ENCODE data around the gene NME9. TPM values are rescaled to one million over a fixed set of nuclear protein-coding genes. Genes with fewer than 3 reads are reported as not detected.

The NME9 gene
- total and polyA plus RNA-seq, 4 donors, result 0.08 to 0.39 TPM; not detected in 2

DNA sequence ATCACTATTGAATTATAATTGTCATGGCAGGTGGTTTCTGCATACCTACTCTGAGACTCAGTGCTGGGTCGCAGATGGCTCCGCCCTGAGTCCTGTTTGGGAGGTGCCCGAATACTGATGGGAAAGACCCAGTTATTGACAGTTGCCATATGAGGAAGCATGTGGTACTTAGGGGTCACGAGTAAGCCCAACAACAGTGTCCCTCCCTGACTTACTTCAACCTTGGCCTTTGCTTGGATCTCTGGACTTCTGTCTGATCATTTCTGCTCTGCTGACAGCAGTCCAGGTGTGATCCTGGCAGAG lies 35.6 kb upstream of the NME9 start:
- Histone ChIP-seq H3K4me1 (ENCODE audit: control insufficient read depth in 4 of 4, insufficient read depth in 4 of 4, low read length in 3 of 4) (no peaks in the 10 kb centered on the region), H3K27me3 (ENCODE audit: control insufficient read depth in 4 of 4, insufficient read depth in 4 of 4, low read length in 3 of 4) (no peaks in the 10 kb centered on the region), H3K9ac (ENCODE audit: low read depth in 1 of 2, low read length in 2 of 2) (no peak overlapping the region), H3K9me3 (ENCODE audit: control insufficient read depth in 4 of 4, low read length in 3 of 4) (no peaks in the 10 kb centered on the region), H3K27ac (ENCODE audit: low read depth in 1 of 2, low read length in 2 of 2) (no peak overlapping the region), H3K4me3 (ENCODE audit: low read depth in 1 of 3, low read length in 3 of 3) (no peak overlapping the region), H3K36me3 (ENCODE audit: control insufficient read depth in 4 of 4, insufficient read depth in 3 of 4, low read depth in 1 of 4, low read length in 3 of 4) (no peaks in the 10 kb centered on the region)
- WGBS, result 92% methylated on average over 4 of the region's 4 CpGs
- TF ChIP-seq, protein P1, sequence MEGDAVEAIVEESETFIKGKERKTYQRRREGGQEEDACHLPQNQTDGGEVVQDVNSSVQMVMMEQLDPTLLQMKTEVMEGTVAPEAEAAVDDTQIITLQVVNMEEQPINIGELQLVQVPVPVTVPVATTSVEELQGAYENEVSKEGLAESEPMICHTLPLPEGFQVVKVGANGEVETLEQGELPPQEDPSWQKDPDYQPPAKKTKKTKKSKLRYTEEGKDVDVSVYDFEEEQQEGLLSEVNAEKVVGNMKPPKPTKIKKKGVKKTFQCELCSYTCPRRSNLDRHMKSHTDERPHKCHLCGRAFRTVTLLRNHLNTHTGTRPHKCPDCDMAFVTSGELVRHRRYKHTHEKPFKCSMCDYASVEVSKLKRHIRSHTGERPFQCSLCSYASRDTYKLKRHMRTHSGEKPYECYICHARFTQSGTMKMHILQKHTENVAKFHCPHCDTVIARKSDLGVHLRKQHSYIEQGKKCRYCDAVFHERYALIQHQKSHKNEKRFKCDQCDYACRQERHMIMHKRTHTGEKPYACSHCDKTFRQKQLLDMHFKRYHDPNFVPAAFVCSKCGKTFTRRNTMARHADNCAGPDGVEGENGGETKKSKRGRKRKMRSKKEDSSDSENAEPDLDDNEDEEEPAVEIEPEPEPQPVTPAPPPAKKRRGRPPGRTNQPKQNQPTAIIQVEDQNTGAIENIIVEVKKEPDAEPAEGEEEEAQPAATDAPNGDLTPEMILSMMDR (IDR thresholded peaks at IDR 0.05; ENCODE audit: low read depth, low read length, missing input control), result no peak
- TF ChIP-seq SP1 (IDR thresholded peaks at IDR 0.05) (no peak), GABPA (IDR thresholded peaks at IDR 0.05 in 1 of 2, conservative IDR thresholded peaks at IDR 0.05 in 1 of 2) (no peak), EGR1 (IDR thresholded peaks at IDR 0.05; ENCODE audit: low read depth in 2 of 2) (no peak), JUND (IDR thresholded peaks at IDR 0.05) (no peak), FOXA2 (IDR thresholded peaks at IDR 0.05) (no peak), FOXA1 (IDR thresholded peaks at IDR 0.05) (no peak), NR2F2 (IDR thresholded peaks at IDR 0.05) (no peak), HNF4A (conservative IDR thresholded peaks at IDR 0.05) (no peak), TAF1 (conservative IDR thresholded peaks at IDR 0.05) (no peak), YY1 (IDR thresholded peaks at IDR 0.05) (no peak), HNF4G (IDR thresholded peaks at IDR 0.05) (no peak), RXRA (IDR thresholded peaks at IDR 0.05) (no peak), RAD21 (IDR thresholded peaks at IDR 0.05) (no peak)
- TF ChIP-seq, protein P2, sequence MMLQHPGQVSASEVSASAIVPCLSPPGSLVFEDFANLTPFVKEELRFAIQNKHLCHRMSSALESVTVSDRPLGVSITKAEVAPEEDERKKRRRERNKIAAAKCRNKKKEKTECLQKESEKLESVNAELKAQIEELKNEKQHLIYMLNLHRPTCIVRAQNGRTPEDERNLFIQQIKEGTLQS (IDR thresholded peaks at IDR 0.05), result no peak
- TF ChIP-seq, protein P3, sequence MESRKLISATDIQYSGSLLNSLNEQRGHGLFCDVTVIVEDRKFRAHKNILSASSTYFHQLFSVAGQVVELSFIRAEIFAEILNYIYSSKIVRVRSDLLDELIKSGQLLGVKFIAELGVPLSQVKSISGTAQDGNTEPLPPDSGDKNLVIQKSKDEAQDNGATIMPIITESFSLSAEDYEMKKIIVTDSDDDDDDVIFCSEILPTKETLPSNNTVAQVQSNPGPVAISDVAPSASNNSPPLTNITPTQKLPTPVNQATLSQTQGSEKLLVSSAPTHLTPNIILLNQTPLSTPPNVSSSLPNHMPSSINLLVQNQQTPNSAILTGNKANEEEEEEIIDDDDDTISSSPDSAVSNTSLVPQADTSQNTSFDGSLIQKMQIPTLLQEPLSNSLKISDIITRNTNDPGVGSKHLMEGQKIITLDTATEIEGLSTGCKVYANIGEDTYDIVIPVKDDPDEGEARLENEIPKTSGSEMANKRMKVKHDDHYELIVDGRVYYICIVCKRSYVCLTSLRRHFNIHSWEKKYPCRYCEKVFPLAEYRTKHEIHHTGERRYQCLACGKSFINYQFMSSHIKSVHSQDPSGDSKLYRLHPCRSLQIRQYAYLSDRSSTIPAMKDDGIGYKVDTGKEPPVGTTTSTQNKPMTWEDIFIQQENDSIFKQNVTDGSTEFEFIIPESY (IDR thresholded peaks at IDR 0.05), result no peak
- TF ChIP-seq, protein P4, sequence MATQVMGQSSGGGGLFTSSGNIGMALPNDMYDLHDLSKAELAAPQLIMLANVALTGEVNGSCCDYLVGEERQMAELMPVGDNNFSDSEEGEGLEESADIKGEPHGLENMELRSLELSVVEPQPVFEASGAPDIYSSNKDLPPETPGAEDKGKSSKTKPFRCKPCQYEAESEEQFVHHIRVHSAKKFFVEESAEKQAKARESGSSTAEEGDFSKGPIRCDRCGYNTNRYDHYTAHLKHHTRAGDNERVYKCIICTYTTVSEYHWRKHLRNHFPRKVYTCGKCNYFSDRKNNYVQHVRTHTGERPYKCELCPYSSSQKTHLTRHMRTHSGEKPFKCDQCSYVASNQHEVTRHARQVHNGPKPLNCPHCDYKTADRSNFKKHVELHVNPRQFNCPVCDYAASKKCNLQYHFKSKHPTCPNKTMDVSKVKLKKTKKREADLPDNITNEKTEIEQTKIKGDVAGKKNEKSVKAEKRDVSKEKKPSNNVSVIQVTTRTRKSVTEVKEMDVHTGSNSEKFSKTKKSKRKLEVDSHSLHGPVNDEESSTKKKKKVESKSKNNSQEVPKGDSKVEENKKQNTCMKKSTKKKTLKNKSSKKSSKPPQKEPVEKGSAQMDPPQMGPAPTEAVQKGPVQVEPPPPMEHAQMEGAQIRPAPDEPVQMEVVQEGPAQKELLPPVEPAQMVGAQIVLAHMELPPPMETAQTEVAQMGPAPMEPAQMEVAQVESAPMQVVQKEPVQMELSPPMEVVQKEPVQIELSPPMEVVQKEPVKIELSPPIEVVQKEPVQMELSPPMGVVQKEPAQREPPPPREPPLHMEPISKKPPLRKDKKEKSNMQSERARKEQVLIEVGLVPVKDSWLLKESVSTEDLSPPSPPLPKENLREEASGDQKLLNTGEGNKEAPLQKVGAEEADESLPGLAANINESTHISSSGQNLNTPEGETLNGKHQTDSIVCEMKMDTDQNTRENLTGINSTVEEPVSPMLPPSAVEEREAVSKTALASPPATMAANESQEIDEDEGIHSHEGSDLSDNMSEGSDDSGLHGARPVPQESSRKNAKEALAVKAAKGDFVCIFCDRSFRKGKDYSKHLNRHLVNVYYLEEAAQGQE (IDR thresholded peaks at IDR 0.05), result no peak
- TF ChIP-seq, protein P5, sequence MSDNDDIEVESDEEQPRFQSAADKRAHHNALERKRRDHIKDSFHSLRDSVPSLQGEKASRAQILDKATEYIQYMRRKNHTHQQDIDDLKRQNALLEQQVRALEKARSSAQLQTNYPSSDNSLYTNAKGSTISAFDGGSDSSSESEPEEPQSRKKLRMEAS (IDR thresholded peaks at IDR 0.05), result no peak
- DNase-seq (ENCODE audit: low spot score), result no peak

Measured in liver (tissue), 9 donors.